Retinal pigment epithelial cell (primary cell): ENCODE measurements around the gene VPS13D.

Experiments used
- DNase-seq: peaks from one replicate; pipeline ENCODE4 v3.0.0-alpha.2; 2010; ENCODE audit warnings: low read depth
- H3K4me3 ChIP-seq: 2 replicates; pipeline ENCODE4 v1.5.1; 2011; ENCODE audit warnings: mild to moderate bottlenecking, low read length, control low read depth, moderate library complexity
- CTCF ChIP-seq: conservative IDR thresholded peaks from 2 replicates; pipeline ENCODE4 v1.5.1; 2011; ENCODE audit warnings: low read depth, low read length, control low read depth, inconsistent platforms

The VPS13D gene

DNA sequence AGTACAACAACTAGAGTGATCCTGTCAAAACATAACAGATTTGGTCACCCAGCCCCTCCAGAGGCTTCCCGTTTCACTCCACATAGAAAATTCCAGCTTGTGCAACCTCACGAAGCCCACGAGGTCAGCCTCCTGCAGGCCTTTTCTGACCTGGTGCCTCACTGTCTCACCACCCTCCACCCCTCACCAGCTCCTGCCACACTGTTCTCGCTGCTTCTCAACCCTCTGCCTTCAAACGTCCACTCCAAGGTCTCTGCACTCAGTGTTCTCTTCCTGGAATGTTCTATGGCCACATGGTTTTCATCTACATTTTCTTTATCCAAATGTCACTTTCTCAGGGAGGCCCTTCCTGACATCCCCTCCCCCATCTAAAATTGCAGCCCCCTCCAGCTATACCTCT, 209.2 kb downstream of the VPS13D start:
- no peak for DNase-seq
- TF ChIP-seq CTCF, result no peak
- H3K4me3 ChIP-seq, result no peak overlapping the region

DNA sequence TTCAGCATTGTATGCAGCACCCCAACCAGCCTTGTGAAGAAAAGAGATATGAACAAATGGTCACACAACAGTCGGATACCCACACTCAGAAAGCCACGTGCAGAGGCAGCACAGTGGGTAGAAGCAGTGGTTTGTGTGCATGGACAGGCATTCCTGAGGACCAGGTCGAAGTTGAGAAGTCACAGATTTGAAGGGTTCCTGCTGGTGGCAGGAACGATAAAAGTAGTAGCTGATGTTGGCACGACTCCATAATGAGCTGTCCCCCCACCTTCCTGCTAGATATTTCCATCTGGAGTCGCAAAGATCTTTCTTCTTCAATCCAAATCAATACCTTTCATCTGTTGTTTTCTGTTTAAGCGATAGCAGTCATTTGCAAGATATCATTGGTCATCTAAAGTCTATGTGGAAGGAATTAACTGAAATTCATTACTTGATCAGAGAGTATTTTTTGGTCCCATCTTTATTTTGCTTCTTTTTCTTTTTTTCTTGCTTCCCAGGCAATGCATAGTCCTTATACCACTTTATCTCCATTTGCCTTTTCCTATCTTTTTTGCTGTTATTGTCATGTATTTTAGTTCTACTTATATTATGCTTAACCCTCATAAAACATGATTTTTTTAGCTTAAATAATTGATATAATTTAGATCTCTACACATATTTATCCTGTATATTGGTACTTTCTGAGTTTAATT, 211.7 kb downstream of the VPS13D start:
- H3K4me3 ChIP-seq, result no peak overlapping the region
- no peak for TF ChIP-seq CTCF
- no peak for DNase-seq

GRCh38 chr1:12442217-12442616, 212.4 kb downstream of the VPS13D start:
- H3K4me3 ChIP-seq, result no peak overlapping the region
- DNase-seq, result no peak
- TF ChIP-seq CTCF, result no peak

DNA sequence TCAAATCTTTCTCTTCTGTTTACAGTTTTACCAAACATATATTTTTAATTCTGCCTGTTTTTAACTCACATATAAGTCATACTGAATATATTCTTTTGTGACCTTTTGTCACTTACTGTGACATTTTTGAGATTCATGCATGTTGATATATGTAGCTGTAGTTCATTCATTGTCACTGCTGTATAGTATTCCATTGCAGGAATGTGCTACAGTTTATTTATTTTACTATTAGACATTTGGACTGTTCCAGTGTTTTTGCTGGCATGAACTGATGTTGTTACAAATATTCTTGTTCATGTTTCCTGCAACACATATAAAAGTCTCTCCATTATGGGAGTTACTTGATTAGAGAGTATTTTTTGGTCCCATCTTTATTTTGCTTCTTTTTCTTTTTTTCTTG, 213.3 kb downstream of the VPS13D start:
- no peak overlapping the region for H3K4me3 ChIP-seq
- no peak for DNase-seq
- no peak for TF ChIP-seq CTCF

GRCh38 chr1:12444329-12444841, 214.6 kb downstream of the VPS13D start:
- DNase-seq, result no peak
- H3K4me3 ChIP-seq, result no peak overlapping the region
- TF ChIP-seq CTCF, result no peak

- TF ChIP-seq CTCF, result no peak
Observed at GRCh38 chr1:12445257-12445656, 215.4 kb downstream of the VPS13D start.

DNA sequence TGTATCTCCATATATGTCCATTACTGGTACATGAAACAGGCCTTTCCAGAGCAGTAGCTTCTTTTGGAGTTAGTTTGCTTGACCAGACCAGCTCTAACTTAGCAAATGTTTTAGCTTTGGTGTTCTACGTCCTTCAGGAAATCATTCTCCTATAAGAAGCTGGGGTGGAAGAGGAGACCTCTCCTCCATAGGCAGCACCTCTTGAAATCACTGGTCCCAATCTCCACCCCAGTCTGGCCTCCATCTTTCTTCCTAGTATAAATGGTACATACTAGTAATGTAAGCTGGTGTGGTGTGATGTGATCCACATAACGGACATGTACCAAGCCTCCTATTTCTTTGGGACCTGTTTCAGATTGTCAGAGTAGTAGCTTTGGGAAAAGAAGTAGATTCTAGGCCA, 216.8 kb downstream of the VPS13D start:
- TF ChIP-seq CTCF, result no peak
- H3K4me3 ChIP-seq, result no peak overlapping the region
- DNase-seq, result no peak

More at GRCh38 chr1:12445257-12445656, 215.4 kb downstream of the VPS13D start:
- no peak for DNase-seq
- H3K4me3 ChIP-seq, result no peak overlapping the region
